MCF 10A (cell line): ENCODE results near the gene ANKS4B. TPM values are rescaled to one million over a fixed set of nuclear protein-coding genes. Genes with fewer than 3 reads are reported as not detected.
A peak's percentile ranks its signal among the peaks of the same experiment; 100 is the strongest.

Source experiments
- BruUV-seq: library from RNA; stranded (reverse); fragments of 400-500 nt; replicated peaks from 2 replicates; lab custom pipeline; 2021; lab: Mats Ljungman, UMichigan
- CTCF ChIA-PET: fragments of 300-600 bp; sonication (Branson Sonifier 250); formaldehyde crosslinking; extraction: SDS; loops from one replicate; lab custom pipeline; 2021; ENCODE audit warnings: antibody characterized with exemption, inconsistent platforms; lab: Yijun Ruan, JAX
- POLR2A ChIA-PET: fragments of 300-600, 350-650 bp; sonication (Branson Sonifier 250); formaldehyde crosslinking; extraction: SDS; loops from one replicate; lab custom pipeline; 2020; ENCODE audit warnings: antibody characterized with exemption, inconsistent platforms; lab: Yijun Ruan, JAX
- DNase-seq: peaks from one replicate; pipeline ENCODE4 v3.0.0-alpha.2; 2018; ENCODE audit not compliant: unreplicated experiment
- H3K27ac Mint-ChIP-seq: one replicate; pipeline ENCODE4 v1.8.0; 2022; ENCODE audit warnings: mild to moderate bottlenecking, low read depth, mixed read lengths; ENCODE audit not compliant: unreplicated experiment
- H3K27me3 Mint-ChIP-seq: one replicate; pipeline ENCODE4 v1.8.0; 2022; ENCODE audit warnings: mixed read lengths; ENCODE audit not compliant: insufficient read depth, unreplicated experiment
- H3K36me3 Mint-ChIP-seq: one replicate; pipeline ENCODE4 v1.8.0; 2022; ENCODE audit warnings: mild to moderate bottlenecking, moderate library complexity, mixed read lengths; ENCODE audit not compliant: insufficient read depth, unreplicated experiment
- H3K4me1 Mint-ChIP-seq: one replicate; pipeline ENCODE4 v1.8.0; 2022; ENCODE audit warnings: mixed read lengths; ENCODE audit not compliant: insufficient read depth, unreplicated experiment
- H3K4me3 Mint-ChIP-seq: one replicate; pipeline ENCODE4 v1.8.0; 2022; ENCODE audit warnings: mild to moderate bottlenecking, moderate library complexity, mixed read lengths; ENCODE audit not compliant: unreplicated experiment
- H3K9me3 Mint-ChIP-seq: one replicate; pipeline ENCODE4 v1.8.0; 2022; ENCODE audit warnings: mixed read lengths; ENCODE audit not compliant: unreplicated experiment
- intact Hi-C: fragments of 100-400 bp; cut with micrococcal nuclease; formaldehyde crosslinking; loops from 2 replicates; pipeline ENCODE4 v1.14.1; 2022
- total RNA-seq: library from RNA; stranded (reverse); gene quantifications from 2 replicates; pipeline ENCODE4 v1.2.3, GENCODE V29; 2022
- TF ChIP-seq, protein P1 (sequence below): fragments of 200-600 bp; IDR thresholded peaks from one replicate; pipeline ENCODE4 v1.8.0; 2022; ENCODE audit warnings: antibody characterized with exemption, mild to moderate bottlenecking; ENCODE audit not compliant: unreplicated experiment

The ANKS4B gene
- total RNA-seq, 1 experiment from 2014 or later: not detected

- Mint-ChIP-seq H3K4me1 (peaks cover 23% of the 10 kb centered on the region), H3K27ac (peak overlapping the region; percentile 98), H3K4me3 (peak overlapping the region; percentile 94), H3K9me3 (no peaks in the 10 kb centered on the region), H3K27me3 (no peaks in the 10 kb centered on the region), H3K36me3 (peaks cover 13% of the 10 kb centered on the region)
- intact Hi-C loops: loop anchor here (5.0 kb wide), 4 partner anchors 60 to 505 kb away; partner anchors contain the start of genes DCUN1D3 and LYRM1
- CTCF ChIA-PET: interaction anchor here (1.2 to 4.1 kb wide), 4 partner anchors 114 to 496 kb away, joined by 3 to 96 read pairs (median 50); partner anchors contain the start of genes ERI2, LDAF1 and REXO5
- no peak for DNase-seq
- POLR2A ChIA-PET: interaction anchor here (0.7 to 4.1 kb wide), 20 partner anchors 10 to 889 kb away, joined by 3 to 115 read pairs (median 7); partner anchors contain the start of genes DCUN1D3, ERI2, LDAF1 and LYRM1
- BruUV-seq: no TSS peak
- TF ChIP-seq, protein P1, sequence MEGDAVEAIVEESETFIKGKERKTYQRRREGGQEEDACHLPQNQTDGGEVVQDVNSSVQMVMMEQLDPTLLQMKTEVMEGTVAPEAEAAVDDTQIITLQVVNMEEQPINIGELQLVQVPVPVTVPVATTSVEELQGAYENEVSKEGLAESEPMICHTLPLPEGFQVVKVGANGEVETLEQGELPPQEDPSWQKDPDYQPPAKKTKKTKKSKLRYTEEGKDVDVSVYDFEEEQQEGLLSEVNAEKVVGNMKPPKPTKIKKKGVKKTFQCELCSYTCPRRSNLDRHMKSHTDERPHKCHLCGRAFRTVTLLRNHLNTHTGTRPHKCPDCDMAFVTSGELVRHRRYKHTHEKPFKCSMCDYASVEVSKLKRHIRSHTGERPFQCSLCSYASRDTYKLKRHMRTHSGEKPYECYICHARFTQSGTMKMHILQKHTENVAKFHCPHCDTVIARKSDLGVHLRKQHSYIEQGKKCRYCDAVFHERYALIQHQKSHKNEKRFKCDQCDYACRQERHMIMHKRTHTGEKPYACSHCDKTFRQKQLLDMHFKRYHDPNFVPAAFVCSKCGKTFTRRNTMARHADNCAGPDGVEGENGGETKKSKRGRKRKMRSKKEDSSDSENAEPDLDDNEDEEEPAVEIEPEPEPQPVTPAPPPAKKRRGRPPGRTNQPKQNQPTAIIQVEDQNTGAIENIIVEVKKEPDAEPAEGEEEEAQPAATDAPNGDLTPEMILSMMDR: no peak
These were observed 68.4 kb downstream of the ANKS4B start for GRCh38 chr16:21301895-21302291.

- H3K27ac Mint-ChIP-seq: peak overlapping the region; percentile 98
- TF ChIP-seq, protein P1: no peak
- peak overlapping the region; percentile 94 for H3K4me3 Mint-ChIP-seq
- POLR2A ChIA-PET: interaction anchor here (0.6 to 4.1 kb wide), 16 partner anchors 10 to 562 kb away, joined by 3 to 115 read pairs (median 6); partner anchors contain the start of genes DCUN1D3, ERI2, LDAF1 and LYRM1
- CTCF ChIA-PET: interaction anchor here (0.8 to 4.1 kb wide), 5 partner anchors 114 to 497 kb away, joined by 3 to 96 read pairs (median 13); partner anchors contain the start of genes ERI2, LDAF1 and REXO5
- peaks cover 23% of the 10 kb centered on the region for H3K4me1 Mint-ChIP-seq
- H3K27me3 Mint-ChIP-seq: no peaks in the 10 kb centered on the region
- peaks cover 13% of the 10 kb centered on the region for H3K36me3 Mint-ChIP-seq
- intact Hi-C loops: loop anchor here (5.0 kb wide), 4 partner anchors 60 to 505 kb away; partner anchors contain the start of genes DCUN1D3 and LYRM1
- H3K9me3 Mint-ChIP-seq: no peaks in the 10 kb centered on the region
- no peak for DNase-seq
- BruUV-seq: TSS peak; percentile 85
These were observed 69.0 kb downstream of the ANKS4B start for GRCh38 chr16:21302454-21302853.

DNA sequence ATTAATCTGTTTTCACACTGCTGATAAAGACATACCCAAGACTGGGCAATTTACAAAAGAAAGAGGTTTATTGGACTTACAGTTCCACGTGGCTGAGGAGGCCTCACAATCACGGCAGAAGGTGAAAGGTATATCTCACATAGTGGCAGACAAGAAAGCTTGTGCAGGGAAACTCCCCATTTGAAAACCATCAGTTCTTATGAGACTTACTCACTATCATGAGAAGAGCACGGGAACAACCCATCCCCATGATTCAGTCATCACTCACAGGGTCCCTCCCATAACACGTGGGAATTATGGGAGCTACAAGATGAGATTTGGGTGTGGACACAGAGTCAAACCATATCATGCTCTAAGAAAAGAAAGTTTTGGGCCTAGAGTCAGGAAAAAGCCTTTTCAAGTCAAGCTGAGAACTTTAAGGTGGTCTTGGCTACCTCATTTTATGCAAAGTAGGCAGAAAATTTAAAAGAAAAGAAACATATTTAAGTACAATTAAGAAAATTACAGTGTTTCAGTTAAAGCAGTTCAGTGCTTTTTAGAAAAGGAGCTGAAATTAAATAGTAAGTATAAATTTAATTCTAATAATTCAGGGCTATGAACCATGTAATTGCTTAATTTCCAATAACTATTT, 69.5 kb downstream of the ANKS4B start:
- peak overlapping the region; percentile 94 for H3K4me3 Mint-ChIP-seq
- H3K9me3 Mint-ChIP-seq: no peaks in the 10 kb centered on the region
- peak overlapping the region; percentile 98 for H3K27ac Mint-ChIP-seq
- TF ChIP-seq, protein P1: no peak
- H3K36me3 Mint-ChIP-seq: peaks cover 13% of the 10 kb centered on the region
- no TSS peak for BruUV-seq
- intact Hi-C loops: loop anchor here (5.0 kb wide), 4 partner anchors 59 to 506 kb away; partner anchors contain the start of genes DCUN1D3 and LYRM1
- POLR2A ChIA-PET: interaction anchor here (0.5 to 4.1 kb wide), 21 partner anchors 9 to 562 kb away, joined by 3 to 115 read pairs (median 4); partner anchors contain the start of genes DCUN1D3, ERI2, LDAF1 and LYRM1
- DNase-seq: peak; percentile 86
- H3K27me3 Mint-ChIP-seq: no peaks in the 10 kb centered on the region
- CTCF ChIA-PET: interaction anchor here (0.8 to 4.1 kb wide), 5 partner anchors 115 to 497 kb away, joined by 3 to 96 read pairs (median 13); partner anchors contain the start of genes ERI2, LDAF1 and REXO5
- peaks cover 23% of the 10 kb centered on the region for H3K4me1 Mint-ChIP-seq

Other genes with a start within 250 kb of the ANKS4B start
- gene DNAH3, start 82.9 kb upstream of the ANKS4B start, total RNA-seq: not detected in 2 replicates
- gene LDAF1, start 75.0 kb upstream of the ANKS4B start, total RNA-seq: 30.1 and 37.8 TPM in 2 replicates
- not detected in 2 replicates for gene ZP2, start 22.1 kb upstream of the ANKS4B start, total RNA-seq
- gene CRYM, start 44.6 kb downstream of the ANKS4B start, total RNA-seq: 1.6 and 4.0 TPM in 2 replicates